ENCODE data around the gene SFTPA2.
"Not testable (repeated sequence)": the region's sequence is repeated elsewhere in the genome, so short reads cannot be mapped to it uniquely, and the experiment has no call there.

Gene SFTPA2

GRCh38 chr10:79560160-79560709, at the start of gene SFTPA2:
Gene SFTPA2, minus strand, starts transcription at chr10:79560407. Its CDS starts 924 bp downstream, at chr10:79559483.
- DNase-seq (ENCODE audit: low read depth) = no peak
- H3K4me3 ChIP-seq (ENCODE audit: low read depth, low read length) = no peak within 1 kb of the TSS
- TF ChIP-seq, protein P1, sequence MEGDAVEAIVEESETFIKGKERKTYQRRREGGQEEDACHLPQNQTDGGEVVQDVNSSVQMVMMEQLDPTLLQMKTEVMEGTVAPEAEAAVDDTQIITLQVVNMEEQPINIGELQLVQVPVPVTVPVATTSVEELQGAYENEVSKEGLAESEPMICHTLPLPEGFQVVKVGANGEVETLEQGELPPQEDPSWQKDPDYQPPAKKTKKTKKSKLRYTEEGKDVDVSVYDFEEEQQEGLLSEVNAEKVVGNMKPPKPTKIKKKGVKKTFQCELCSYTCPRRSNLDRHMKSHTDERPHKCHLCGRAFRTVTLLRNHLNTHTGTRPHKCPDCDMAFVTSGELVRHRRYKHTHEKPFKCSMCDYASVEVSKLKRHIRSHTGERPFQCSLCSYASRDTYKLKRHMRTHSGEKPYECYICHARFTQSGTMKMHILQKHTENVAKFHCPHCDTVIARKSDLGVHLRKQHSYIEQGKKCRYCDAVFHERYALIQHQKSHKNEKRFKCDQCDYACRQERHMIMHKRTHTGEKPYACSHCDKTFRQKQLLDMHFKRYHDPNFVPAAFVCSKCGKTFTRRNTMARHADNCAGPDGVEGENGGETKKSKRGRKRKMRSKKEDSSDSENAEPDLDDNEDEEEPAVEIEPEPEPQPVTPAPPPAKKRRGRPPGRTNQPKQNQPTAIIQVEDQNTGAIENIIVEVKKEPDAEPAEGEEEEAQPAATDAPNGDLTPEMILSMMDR (IDR thresholded peaks at IDR 0.05; ENCODE audit: control insufficient read depth, extremely low read depth, insufficient read depth) = no peak

DNA sequence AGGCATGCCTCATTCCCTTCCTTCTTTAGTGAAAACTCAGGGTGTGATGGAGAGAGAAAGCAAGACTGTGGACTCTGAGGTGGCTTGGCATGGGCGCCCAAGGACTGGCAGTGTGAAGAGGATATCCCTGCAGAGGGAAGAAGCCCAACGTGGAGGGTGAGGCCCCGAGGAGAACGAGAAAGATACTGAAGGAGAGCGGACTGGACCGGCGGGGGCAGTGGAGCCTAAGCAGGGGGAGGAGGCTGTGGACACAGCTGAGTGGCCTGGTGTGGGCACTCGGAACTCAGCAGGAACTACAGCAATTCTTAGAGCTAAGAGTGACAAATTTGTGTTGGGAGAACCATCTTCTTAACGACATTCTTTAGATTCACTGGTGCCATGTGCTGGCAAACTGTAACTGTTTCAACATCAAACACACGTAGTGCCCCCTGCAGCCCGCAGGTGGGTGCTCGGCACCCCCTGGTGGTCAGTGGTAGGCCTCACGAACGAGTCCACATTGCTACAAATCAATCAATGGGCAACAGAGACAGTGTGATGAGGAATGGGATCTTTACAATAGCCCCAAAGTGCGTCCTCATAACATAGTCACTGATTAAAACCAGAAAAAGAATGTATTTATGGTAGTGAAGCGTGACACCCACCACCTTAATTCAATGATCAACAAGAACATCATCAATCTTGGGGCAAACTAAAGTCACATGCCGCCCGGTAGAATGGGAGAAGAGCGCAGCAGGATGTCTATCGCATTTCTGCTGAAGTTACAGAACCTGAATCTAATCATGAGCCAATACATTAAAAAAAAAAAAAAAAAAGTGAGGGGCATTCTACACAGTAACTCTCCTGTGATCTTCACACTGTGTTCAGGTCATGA, 48.5 kb upstream of the SFTPA2 start:
- H3K4me3 ChIP-seq (ENCODE audit: low read depth, low read length) = no peak overlapping the region
- TF ChIP-seq, protein P1 (IDR thresholded peaks at IDR 0.05; ENCODE audit: control insufficient read depth, extremely low read depth, insufficient read depth) = peak; percentile 78
- DNase-seq (ENCODE audit: low read depth) = no peak

DNA sequence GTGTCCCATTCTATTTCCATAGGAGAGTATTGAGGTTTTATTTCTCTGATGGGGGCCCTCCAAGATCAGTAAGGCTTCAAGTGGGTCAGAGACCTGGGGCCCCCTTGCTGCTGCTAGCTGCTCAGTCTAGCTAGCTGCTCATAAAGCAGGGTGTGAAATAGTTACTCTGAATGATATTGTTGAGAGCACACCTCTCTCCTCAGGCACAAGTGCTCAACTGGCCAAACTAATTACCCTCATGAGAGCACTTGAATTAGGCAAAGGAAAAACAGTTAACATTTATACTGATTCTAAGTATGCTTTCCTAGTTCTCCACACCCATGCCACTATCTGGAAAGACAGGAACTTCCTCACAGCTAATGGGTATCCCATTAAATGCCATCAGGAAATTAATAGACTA, 45.1 kb upstream of the SFTPA2 start:
- no peak for DNase-seq (ENCODE audit: low read depth)
- no peak overlapping the region for H3K4me3 ChIP-seq (ENCODE audit: low read depth, low read length)
- TF ChIP-seq, protein P1 (IDR thresholded peaks at IDR 0.05; ENCODE audit: control insufficient read depth, extremely low read depth, insufficient read depth) = no peak

DNA sequence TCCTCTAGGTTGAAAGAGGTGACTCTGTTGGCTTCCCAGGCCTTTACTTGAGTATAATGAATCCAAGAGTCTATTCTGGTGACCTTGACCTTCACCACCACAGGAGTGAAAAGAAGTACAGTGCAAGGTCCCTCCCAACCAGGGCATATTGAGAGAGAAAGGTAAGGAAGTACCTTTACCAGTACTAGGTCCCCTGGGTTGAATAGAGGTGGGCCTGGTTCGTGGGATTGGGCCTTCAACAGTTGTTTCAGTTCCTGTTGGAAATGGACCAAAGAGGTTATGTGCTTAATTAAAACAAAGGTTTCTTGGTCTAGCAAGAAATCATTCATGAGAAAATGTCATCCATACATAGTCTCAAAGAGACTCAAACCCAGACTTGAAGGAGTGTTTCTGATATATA, 44.1 kb upstream of the SFTPA2 start:
- no peak for DNase-seq (ENCODE audit: low read depth)
- TF ChIP-seq, protein P1 (IDR thresholded peaks at IDR 0.05; ENCODE audit: control insufficient read depth, extremely low read depth, insufficient read depth) = no peak
- H3K4me3 ChIP-seq (ENCODE audit: low read depth, low read length) = no peak overlapping the region

GRCh38 chr10:79602953-79603352, 42.7 kb upstream of the SFTPA2 start:
- no peak for DNase-seq (ENCODE audit: low read depth)
- TF ChIP-seq, protein P1 (IDR thresholded peaks at IDR 0.05; ENCODE audit: control insufficient read depth, extremely low read depth, insufficient read depth) = no peak
- no peak overlapping the region for H3K4me3 ChIP-seq (ENCODE audit: low read depth, low read length)

GRCh38 chr10:79601939-79602338, 41.7 kb upstream of the SFTPA2 start:
- no peak overlapping the region for H3K4me3 ChIP-seq (ENCODE audit: low read depth, low read length)
- TF ChIP-seq, protein P1 (IDR thresholded peaks at IDR 0.05; ENCODE audit: control insufficient read depth, extremely low read depth, insufficient read depth) = no peak
- DNase-seq (ENCODE audit: low read depth) = no peak

GRCh38 chr10:79599644-79600043, 39.4 kb upstream of the SFTPA2 start:
- not testable (repeated sequence) for DNase-seq (ENCODE audit: low read depth); H3K4me3 ChIP-seq (ENCODE audit: low read depth, low read length)

All from LNCaP clone FGC (cell line).